RWPE1 (cell line): Measurements from ENCODE around the gene ZNF774.
A peak's percentile ranks its signal among the peaks of the same experiment; 100 is the strongest.

Experiments
- CTCF ChIA-PET: fragments of 350-600 bp; sonication (Branson Sonifier 250); formaldehyde crosslinking; extraction: SDS; loops from one replicate; lab custom pipeline; 2021; lab: Yijun Ruan, JAX
- POLR2A ChIA-PET: fragments of 400-600 bp; formaldehyde crosslinking; extraction: SDS; loops from one replicate; lab custom pipeline; 2020; ENCODE audit warnings: antibody characterized with exemption; ENCODE audit not compliant: low non-redundant PET; lab: Yijun Ruan, JAX
- DNase-seq: peaks from one replicate; pipeline ENCODE4 v3.0.0; 2012; ENCODE audit warnings: low spot score
- H3K27ac ChIP-seq: fragments of 450-650 bp; 2 replicates; pipeline ENCODE4 v1.5.1; 2017
- CTCF ChIP-seq: fragments of 450-650 bp; conservative IDR thresholded peaks from 2 replicates; pipeline ENCODE4 v1.5.1; 2017; ENCODE audit warnings: low read depth, mild to moderate bottlenecking

ZNF774 gene

DNA sequence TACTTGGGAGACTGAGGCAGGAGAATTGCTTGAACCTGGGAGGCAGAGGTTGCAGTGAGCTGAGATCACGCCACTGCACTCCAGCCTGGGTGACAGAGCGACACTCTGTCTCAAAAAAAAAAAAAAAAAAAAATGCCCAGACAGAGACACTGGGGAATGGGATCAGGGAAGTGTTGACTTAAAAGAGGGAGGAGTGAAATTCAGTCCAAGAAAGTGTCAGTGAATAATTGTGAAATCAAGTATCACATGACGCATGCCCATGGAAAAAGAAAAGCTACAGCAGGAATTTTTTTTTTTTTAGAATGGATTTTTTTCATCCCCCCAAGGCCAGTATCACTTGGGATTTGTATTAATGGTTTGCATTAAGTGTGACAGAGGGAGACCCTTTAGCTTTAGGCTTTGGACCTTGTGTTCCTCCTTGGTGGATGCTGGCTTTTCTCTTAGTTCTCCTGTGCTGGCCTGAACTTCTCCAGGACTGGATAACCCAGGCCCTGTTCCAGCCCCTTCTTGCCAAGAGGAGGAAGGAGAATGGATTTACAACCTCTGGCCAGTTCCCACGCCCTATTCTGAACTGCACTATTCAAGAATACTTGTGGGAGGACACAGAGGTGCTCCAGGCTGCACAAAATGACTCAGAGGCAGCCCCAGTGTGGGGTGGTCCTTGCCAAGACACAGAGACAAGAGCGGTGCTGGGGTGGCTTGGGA lies 36.7 kb upstream of the ZNF774 start:
- CTCF ChIA-PET, result interaction anchor here (0.5 to 2.1 kb wide), 4 partner anchors 22 to 287 kb away, joined by 3 to 11 read pairs (median 4); no protein-coding TSS in a partner anchor
- peak overlapping the region; percentile 90 for H3K27ac ChIP-seq
- POLR2A ChIA-PET, result interaction anchor here (0.6 to 0.7 kb wide), 3 partner anchors 22 to 626 kb away, joined by 3 to 7 read pairs (median 4); partner anchors contain the start of gene TTLL13
- DNase-seq, result peak; percentile 51
- TF ChIP-seq CTCF, result no peak

DNA sequence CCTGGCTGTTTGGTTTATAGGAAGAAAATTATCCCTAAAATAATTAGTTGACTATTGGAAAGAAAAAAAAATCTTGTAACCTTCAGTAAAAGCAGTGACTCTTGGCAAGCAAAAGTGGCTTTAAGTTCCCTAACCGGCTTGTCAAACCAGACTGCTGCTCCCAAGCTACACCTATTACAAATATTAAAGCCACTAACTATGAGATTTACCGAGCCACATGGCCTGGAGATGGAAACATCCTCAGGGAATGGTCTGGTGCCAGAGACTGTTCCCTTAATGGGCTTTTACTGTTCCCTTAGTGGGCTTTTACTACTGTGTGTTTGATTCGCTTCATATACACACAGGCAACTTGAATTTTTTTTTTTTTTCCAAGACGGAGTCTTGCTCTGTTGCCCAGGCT lies 35.9 kb upstream of the ZNF774 start:
- ChIA-PET CTCF (interaction anchor here (0.6 to 2.1 kb wide), 4 partner anchors 23 to 565 kb away, joined by 3 to 11 read pairs (median 3); partner anchors contain the start of gene MESP1), POLR2A (interaction anchor here (0.6 kb wide), 1 partner anchor 36 kb away, joined by 4 read pairs; the partner anchor contains the start of gene ZNF774)
- no peak for DNase-seq
- peak overlapping the region; percentile 90 for H3K27ac ChIP-seq
- TF ChIP-seq CTCF, result no peak

GRCh38 chr15:90318591-90318990 lies 33.5 kb upstream of the ZNF774 start:
- H3K27ac ChIP-seq, result peak overlapping the region; percentile 71
- no peak for TF ChIP-seq CTCF
- DNase-seq, result no peak
- POLR2A ChIA-PET, result no interaction called here
- CTCF ChIA-PET, result interaction anchor here (1.2 to 2.5 kb wide), 2 partner anchors 10 to 164 kb away, joined by 9 to 12 read pairs; no protein-coding TSS in a partner anchor

DNA sequence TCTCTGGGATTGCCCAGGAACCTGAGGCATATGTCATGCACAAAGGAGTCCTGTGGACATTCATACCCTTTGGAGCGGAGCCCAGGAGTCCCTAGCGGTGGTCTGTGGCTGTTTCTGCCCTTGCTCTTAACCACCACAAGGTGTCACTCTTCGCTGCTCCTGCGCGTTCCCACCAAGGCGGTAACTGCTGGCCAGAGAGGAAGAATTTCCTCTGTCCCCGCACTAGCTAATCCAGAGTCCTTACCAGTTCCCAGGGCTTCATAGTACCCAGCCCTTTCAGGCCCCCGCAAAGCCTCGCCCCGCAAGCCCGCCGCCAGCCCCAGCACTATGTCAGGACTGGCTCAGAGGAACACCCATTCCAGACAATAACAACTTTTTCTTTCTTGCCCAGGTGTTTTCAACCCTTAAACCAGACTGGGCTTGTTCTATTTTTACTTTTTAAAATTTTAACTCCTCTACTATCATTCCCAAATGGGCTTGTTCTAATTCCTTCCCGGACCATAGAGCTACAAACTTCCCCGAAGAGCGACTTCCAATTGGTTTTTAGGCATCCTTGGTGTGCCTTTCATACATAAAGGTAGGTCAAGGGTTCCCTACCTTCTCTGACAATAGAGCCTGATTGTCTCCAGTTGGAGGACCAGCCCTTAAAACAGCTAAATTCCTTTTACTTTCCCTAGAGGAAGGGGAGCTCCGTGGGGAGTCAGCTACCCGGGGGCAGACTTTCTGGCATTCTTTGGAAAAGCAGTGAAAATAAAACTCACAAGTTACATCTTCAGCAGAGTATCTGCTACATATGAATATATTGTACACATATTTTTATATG lies 31.8 kb upstream of the ZNF774 start:
- POLR2A ChIA-PET, result interaction anchor here (0.6 kb wide), 1 partner anchor 9 kb away, joined by 4 read pairs; no protein-coding TSS in a partner anchor

GRCh38 chr15:90320885-90321278 lies 31.2 kb upstream of the ZNF774 start:
- ChIA-PET POLR2A (interaction anchor here (0.6 kb wide), 1 partner anchor 8 kb away, joined by 4 read pairs; no protein-coding TSS in a partner anchor), CTCF (interaction anchor here (0.7 to 2.5 kb wide), 13 partner anchors 9 to 162 kb away, joined by 3 to 12 read pairs (median 5); partner anchors contain the start of gene ZNF774)
- no peak for DNase-seq
- H3K27ac ChIP-seq, result no peak overlapping the region
- TF ChIP-seq CTCF, result no peak

More for the DNA sequence above, 31.8 kb upstream of the ZNF774 start:
- H3K27ac ChIP-seq, result peak overlapping the region; percentile 71
- CTCF ChIA-PET, result interaction anchor here (0.6 to 2.5 kb wide), 37 partner anchors 9 to 573 kb away, joined by 3 to 16 read pairs (median 5); partner anchors contain the start of gene ZNF774
- DNase-seq, result peak; percentile 92
- TF ChIP-seq CTCF, result peak; percentile 99

DNA sequence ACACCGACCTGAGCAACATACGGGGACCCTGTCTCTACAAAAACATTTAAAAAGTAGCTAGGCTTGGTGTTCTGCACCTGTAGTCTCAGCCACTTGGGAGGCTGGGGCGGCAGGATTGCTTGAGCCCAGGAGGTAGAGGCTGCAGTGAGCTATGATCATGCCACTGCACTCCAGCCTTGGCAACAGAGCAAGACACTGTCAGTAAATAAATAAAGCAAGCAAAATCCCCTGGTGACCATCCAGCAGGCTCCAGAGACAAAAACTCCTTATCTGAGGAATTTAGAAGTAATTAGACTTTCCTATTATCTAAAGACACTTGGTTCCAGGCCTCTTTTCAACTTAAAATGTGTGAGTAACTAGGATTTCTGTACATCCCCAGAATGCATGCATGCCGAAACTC lies 29.5 kb upstream of the ZNF774 start:
- CTCF ChIA-PET, result no interaction called here
- POLR2A ChIA-PET, result no interaction called here
- no peak for TF ChIP-seq CTCF
- DNase-seq, result no peak
- H3K27ac ChIP-seq, result no peak overlapping the region
